ENCODE measurements around the gene SSX7.
"Not testable (repeated sequence)": the region's sequence is repeated elsewhere in the genome, so short reads cannot be mapped to it uniquely, and the experiment has no call there.

Gene SSX7, protein sequence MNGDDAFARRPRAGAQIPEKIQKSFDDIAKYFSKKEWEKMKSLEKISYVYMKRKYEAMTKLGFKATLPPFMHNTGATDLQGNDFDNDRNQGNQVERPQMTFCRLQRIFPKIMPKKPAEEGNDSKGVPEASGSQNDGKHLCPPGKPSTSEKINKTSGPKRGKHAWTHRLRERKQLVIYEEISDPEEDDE

DNA sequence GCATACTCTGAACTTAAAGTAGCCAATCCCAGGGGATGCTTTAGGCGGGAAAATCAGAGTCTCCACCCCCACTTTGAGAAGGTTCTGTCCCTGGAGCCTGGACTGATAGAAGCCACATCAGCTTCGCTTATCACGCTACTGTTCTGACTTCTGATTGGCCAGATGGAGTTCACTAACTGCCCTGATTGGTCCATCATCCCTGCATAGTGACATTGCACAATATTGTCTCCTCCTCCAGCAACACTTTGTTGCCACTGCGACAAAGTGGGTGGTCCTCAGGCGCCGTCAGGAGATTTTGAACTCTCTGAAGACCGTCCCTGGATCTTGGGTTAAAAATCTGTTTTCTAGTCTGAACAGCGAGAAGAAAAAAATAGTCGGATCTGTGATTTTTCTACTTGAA, at the start of gene SSX7:
Gene SSX7, minus strand, starts transcription at position 101 of the 400 bp plus-strand sequence. CDS start 1,428 bp downstream, outside the sequence.
- DNase-seq (ENCODE audit: low read depth in 3 of 3): not testable (repeated sequence)

DNA sequence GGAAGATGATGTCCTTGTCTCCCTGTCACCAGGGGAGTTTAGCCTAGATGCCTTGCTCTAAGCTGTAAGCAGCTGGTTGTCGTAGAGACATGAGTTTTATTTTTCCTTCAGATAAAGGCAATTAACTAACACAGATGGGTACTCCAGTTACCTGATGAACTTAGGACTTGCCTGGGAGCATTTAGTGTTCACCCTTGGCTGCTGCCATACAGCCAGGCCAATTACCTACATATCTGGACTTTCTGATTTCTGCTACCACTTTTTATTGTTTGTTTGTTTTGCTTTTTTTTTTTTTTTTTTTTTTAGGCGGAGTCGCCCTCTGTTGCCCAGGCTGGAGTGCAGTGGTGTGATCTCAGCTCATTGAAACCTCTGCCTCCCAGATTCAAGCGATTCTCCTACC, 37.3 kb upstream of the SSX7 start:
- DNase-seq (ENCODE audit: low read depth in 3 of 3): not testable (repeated sequence)

DNA sequence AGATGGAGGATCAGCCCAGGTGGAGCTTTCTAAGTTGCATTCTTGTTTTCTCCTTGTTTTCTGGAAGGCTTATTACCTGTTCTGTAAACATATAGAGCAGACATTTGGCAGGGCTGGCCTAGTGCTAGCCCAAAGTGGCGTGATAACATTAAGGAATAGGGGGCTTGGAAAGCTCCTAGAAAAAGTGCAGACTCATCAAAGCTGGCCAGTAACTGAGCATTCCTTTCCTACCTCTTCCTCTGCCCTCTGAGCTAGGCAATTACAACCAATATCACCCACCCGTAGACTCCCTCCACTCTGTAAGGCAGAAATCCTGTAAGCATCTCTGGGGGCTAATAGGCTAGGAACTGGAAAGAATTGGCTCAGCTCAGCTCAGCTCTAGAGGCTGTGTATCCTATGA, 7.5 kb upstream of the SSX7 start:
- DNase-seq (ENCODE audit: low read depth in 3 of 3): not testable (repeated sequence)

DNA sequence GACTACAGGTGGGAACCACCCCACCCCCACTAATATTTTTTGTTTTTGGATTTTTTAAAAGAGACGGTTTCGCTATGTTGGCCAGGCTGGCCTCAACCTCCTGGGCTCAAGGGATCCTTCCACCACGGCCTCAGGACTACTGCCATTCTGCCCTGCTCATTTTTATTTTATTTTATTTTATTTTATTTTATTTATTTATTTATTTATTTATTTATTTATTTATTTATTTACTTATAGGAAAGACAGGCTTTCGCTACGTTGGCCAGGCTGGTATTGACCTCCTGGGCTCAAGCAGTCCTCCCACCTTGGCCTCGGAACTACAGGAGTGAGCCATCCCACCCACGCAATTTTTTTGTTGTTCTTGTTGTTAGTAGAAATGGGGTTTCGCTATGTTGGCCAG, 775 bp upstream of the SSX7 start:
- DNase-seq (ENCODE audit: low read depth in 3 of 3): not testable (repeated sequence)

DNA sequence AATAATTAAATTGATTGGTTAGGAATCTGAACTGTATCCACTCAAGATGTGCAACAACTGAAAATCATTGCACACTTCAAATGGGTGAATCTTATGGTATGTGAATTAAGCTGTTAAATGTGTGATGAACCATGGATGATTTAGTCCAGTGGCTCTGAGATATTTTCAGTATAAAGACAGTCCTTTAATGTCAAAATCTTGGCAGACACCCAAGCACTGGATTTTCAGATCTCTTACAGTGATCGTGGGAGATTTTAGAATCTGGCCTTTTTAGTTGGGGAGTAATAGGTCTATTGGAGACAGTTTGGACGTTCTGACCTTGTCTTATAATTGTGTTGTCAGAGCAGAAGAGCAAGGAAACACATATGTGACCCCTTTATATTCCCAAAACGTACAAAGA, 4.0 kb downstream of the SSX7 start:
- DNase-seq (ENCODE audit: low read depth in 3 of 3): not testable (repeated sequence)

DNA sequence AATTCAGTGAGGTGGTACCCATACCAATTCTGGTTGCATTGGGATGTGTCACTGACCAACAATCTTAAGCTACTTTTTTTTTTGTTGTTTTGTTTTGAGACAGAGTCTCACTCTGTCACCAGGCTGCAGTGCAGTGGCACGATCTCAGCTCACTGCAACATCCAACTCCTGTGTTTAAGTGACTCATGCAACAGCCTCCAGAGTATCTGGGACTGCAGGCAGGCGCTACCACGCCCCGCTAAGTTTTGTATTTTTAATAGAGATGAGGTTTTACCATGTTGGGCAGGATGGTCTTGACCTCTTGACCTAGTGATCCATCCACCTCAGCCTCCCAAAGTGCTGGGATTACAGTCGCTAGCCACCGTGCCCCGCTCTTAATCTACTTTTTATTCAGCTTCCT, 5.7 kb downstream of the SSX7 start:
- DNase-seq (ENCODE audit: low read depth in 3 of 3): not testable (repeated sequence)

DNA sequence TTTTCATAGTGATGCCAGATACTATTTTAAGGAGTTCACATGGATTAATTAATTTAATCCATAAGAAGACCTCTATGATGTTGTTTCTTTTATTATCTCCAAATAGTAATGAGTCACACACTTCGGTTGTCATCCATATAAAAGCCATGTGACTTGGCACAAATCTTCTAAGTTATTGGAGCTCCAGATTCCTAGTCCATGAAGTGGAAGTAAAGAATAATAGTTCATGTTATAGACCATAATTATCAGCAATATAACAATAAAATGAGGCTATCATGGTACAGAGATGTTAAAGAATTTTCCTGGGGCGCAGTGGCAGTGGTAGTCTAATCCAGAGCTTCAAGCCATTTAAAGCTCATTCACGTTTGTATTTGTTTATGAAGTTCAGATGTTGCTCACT, 26.2 kb downstream of the SSX7 start:
- not testable (repeated sequence) for DNase-seq (ENCODE audit: low read depth in 3 of 3)

DNA sequence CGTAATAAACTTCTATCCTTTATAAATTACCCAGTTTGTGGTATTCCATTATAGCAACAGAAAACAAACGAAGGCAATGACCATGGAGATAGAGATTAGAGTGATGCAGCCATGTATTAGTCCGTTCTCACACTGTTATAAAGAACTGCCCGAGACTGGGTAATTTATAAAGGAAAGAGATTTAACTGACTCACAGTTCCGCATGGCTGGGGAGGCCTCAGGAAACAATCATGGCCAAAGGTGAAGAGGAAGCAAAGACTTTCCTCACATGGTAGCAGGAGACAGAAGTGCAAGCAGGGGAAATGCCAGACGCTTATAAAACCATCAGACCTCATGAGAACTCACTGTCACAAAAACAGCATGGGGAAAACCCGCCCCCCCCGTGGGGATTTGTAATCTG, 34.0 kb downstream of the SSX7 start:
- not testable (repeated sequence) for DNase-seq (ENCODE audit: low read depth in 3 of 3)

DNA sequence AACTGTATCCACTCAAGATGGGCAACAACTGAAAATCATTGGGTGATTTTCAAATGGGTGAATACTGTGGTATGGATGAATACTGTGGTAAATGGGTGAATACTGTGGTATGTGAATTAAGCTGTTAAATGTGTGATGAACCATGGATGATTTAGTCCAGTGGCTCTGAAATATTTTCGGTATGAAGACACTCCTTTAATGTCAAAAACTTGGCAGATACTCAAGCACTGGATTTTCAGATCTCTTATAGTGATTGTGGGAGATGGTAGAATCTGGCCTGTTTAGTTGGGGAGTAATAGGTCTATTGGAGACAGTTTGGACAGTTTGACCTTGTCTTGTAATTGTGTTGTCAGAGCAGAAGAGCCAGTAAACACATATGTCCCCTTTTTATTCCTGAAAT, 45.7 kb downstream of the SSX7 start:
- DNase-seq (ENCODE audit: low read depth in 3 of 3): no peak

DNA sequence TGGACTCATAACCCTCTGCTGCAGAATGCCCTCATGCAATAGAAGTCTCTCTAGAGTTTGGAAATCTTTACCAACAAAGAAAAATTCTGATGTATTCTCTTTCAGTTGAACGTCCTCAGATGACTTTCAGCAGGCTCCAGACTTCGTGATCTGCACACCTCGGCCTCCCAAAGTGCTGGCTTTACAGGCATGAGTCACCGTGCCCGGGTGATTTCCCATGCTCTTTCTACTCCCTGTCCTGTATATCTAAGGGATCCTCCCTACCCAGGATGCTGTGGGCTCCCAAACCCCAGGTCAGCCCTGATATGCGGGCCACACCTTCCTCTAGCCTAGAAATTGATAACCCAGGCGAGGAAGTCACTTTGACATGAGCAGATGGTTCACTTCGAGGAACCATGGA, 51.5 kb downstream of the SSX7 start:
- not testable (repeated sequence) for DNase-seq (ENCODE audit: low read depth in 3 of 3)

DNA sequence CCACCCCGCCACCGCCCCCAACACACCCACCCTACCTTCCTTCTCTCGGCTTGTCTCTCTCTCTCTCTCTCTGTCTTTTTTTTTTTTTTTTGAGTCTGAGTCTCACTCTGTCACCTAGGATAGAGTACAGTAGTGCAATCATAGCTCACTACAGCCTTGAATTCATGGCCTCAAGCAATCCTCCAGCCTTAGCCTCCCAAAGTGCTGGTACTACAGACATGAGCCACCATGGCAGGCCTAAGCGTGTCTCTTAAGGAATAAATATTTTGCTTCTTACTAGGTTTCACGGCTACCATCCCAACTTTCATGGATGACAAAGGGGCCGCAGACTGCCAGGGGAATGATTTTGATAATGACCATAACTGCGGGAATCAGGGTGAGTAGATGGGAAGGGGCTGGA, 55.8 kb downstream of the SSX7 start:
- no peak for DNase-seq (ENCODE audit: low read depth in 3 of 3)

DNA sequence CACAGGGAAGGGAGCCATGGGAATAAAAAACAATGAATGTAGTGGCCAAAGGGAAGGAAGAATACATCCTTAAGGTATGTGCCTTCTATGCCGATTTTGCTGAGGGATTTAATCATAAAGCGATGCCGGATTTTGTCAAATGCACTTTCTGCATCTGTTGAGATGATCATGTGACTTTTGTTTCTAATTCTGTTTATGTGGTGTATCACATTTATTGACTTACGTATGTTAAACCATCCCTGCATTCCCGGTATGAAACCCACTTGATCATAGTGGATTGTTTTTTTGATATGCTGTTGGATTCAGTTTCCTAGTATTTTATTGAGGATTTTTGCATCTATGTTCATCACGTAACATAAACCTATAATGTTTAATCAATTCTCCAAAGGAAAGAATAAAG, 60.0 kb downstream of the SSX7 start:
- DNase-seq (ENCODE audit: low read depth in 3 of 3): no peak

All from stimulated activated CD4-positive, alpha-beta T cell treated with anti-CD3 and anti-CD28 coated beads, TNF-alpha, amount 100 ng/mL, for 48 hours (primary cell).